ENCODE measurements around the gene KRTAP5-7.

Gene KRTAP5-7

DNA sequence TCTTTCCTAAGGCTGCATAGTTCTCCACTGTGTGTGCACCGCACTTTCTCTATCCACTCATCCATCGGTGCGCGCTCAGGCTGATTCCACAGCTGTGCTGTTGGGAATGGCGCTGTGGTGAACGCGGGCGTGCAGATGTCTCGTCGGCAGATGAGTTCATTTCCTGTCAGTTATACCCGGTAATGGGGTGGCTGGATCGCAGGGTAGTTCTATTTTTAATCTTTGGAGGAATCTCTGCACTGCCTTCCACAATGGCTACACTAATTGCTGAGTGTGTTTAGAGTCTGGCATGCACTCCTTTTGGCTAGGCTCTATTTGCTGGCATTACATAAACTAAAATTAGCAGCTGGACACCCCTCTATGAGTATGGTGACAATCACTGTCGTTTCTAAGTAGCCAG is 27.9 kb upstream of the KRTAP5-7 start:
- peaks cover 36% of the 10 kb centered on the region for H3K36me3 ChIP-seq (ENCODE audit: control insufficient read depth, insufficient read depth, low read length)
- DNase-seq (ENCODE audit: extremely low read depth, insufficient read length): no peak
- no peaks in the 10 kb centered on the region for H3K27me3 ChIP-seq (replicated peaks; ENCODE audit: control insufficient read depth, insufficient read depth, low read length)
- H3K4me3 ChIP-seq (replicated peaks; ENCODE audit: low read depth, low read length): no peak overlapping the region
- TF ChIP-seq, protein P1, sequence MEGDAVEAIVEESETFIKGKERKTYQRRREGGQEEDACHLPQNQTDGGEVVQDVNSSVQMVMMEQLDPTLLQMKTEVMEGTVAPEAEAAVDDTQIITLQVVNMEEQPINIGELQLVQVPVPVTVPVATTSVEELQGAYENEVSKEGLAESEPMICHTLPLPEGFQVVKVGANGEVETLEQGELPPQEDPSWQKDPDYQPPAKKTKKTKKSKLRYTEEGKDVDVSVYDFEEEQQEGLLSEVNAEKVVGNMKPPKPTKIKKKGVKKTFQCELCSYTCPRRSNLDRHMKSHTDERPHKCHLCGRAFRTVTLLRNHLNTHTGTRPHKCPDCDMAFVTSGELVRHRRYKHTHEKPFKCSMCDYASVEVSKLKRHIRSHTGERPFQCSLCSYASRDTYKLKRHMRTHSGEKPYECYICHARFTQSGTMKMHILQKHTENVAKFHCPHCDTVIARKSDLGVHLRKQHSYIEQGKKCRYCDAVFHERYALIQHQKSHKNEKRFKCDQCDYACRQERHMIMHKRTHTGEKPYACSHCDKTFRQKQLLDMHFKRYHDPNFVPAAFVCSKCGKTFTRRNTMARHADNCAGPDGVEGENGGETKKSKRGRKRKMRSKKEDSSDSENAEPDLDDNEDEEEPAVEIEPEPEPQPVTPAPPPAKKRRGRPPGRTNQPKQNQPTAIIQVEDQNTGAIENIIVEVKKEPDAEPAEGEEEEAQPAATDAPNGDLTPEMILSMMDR (IDR thresholded peaks at IDR 0.05; ENCODE audit: insufficient read depth, low read length, poor library complexity, severe bottlenecking): no peak

DNA sequence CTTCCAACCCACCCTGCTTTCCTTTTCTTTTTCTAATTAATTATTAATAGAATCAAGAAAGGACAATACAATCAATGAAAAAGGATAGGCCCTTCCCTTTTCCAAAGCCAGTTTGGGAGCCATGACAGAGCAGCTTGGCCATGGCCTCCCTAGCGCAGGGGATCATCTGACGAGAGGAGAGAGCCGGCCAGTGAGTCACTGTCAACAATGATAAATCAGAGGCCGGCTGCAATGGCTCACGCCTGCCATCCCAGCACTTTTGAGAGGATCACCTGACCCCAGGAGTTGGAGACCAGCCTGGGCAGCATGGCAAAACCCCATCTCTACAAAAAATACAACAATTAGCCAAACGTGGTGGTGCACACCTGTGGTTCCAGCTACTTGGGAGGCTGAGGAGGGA is 27.5 kb upstream of the KRTAP5-7 start:
- no peaks in the 10 kb centered on the region for H3K27me3 ChIP-seq (replicated peaks; ENCODE audit: control insufficient read depth, insufficient read depth, low read length)
- peaks cover 38% of the 10 kb centered on the region for H3K36me3 ChIP-seq (ENCODE audit: control insufficient read depth, insufficient read depth, low read length)
- H3K4me3 ChIP-seq (replicated peaks; ENCODE audit: low read depth, low read length): no peak overlapping the region
- no peak for DNase-seq (ENCODE audit: extremely low read depth, insufficient read length)
- TF ChIP-seq, protein P1 (IDR thresholded peaks at IDR 0.05; ENCODE audit: insufficient read depth, low read length, poor library complexity, severe bottlenecking): no peak

DNA sequence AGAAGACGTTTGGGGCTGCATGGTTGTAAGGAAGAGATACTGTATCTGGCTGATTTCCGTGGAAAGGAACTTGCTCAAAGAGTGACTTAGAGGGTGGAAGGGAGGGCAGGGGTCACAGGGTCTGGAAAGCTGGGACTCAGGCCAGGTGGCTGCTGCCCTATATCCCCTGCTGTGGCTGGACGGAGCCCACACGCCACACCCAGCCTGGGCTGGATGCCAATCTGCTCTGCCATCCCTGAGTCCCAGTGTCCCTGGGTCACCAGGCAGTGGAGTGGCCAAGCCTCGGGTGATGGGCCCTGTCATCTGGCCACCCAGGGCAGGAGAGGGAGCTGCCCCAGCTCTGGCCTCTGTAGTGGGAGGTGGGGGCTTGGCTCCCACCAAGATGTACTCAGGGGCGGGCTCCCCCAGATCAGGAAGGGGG is 26.5 kb upstream of the KRTAP5-7 start:
- H3K27me3 ChIP-seq (replicated peaks; ENCODE audit: control insufficient read depth, insufficient read depth, low read length): no peaks in the 10 kb centered on the region
- peaks cover 35% of the 10 kb centered on the region for H3K36me3 ChIP-seq (ENCODE audit: control insufficient read depth, insufficient read depth, low read length)
- no peak overlapping the region for H3K4me3 ChIP-seq (replicated peaks; ENCODE audit: low read depth, low read length)
- TF ChIP-seq, protein P1 (IDR thresholded peaks at IDR 0.05; ENCODE audit: insufficient read depth, low read length, poor library complexity, severe bottlenecking): no peak
- DNase-seq (ENCODE audit: extremely low read depth, insufficient read length): no peak

DNA sequence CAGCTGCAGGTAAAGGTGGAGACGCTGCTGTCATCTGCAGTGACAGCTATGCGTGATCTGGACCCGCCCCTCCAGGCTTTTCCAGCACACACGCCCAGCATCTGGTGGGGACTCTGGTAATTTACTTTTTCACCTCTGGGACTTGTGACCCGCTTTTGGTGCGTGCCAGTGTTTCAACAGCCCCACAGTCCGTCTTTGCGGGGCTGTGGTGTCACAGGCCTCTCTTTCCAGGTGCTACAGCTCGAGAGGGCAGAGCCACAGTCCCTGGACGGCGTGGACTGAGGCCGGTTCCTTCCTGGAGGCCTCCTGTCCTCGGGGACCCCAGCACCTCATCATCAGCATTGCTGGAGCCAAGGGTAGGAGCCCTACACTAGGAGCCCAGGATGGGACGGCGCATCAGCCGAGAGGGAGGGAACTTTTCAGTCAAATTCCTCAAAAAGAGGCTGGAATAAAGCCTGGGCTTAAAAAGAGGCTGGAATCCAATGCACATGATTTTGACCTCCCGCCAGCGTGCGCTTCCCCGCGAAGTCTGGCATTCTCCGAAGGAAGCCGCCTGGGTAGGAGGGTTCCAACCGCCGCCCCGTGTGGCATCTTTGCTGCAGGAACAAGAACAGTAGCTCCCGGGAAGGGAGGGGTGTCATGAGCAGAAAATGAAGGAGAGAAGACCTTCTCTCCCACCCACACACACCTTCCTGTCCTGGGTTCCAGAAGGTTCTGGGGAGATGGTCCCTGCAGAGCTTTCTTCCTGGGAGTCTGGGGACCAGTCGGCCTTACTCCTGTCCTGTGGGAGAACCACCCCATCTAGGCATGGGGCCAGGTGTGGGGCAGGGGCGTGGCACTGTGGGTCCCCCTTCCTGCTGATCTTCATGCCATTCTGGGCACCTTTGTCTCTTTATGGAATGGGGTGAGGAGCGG is 25.7 kb upstream of the KRTAP5-7 start:
- Histone ChIP-seq H3K27me3 (replicated peaks; ENCODE audit: control insufficient read depth, insufficient read depth, low read length) (no peaks in the 10 kb centered on the region), H3K36me3 (ENCODE audit: control insufficient read depth, insufficient read depth, low read length) (peaks cover 31% of the 10 kb centered on the region), H3K4me3 (replicated peaks; ENCODE audit: low read depth, low read length) (no peak overlapping the region)
- TF ChIP-seq, protein P1 (IDR thresholded peaks at IDR 0.05; ENCODE audit: insufficient read depth, low read length, poor library complexity, severe bottlenecking): no peak
- DNase-seq (ENCODE audit: extremely low read depth, insufficient read length): no peak

DNA sequence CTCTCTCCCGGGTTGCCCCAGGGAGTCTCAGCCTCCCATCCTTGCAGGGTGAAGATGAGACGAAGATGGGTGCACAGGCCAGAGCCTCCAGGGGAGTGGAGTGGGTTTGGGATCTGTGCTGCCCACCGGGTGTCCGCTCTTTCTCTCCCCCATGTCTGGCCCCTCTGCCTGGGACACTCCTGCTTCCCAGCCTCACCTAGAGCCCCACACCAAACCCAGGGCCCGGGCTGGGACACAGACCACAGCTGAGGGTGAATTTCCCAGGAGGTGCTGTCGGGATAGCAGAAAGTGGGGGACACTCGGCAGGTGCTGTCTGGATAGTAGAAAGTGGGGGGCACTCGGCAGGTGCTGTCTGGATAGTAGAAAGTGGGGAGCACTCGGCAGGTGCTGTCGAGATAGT is 25.0 kb upstream of the KRTAP5-7 start:
- TF ChIP-seq, protein P1 (IDR thresholded peaks at IDR 0.05; ENCODE audit: insufficient read depth, low read length, poor library complexity, severe bottlenecking): no peak
- Histone ChIP-seq H3K36me3 (ENCODE audit: control insufficient read depth, insufficient read depth, low read length) (peaks cover 26% of the 10 kb centered on the region), H3K4me3 (replicated peaks; ENCODE audit: low read depth, low read length) (no peak overlapping the region), H3K27me3 (replicated peaks; ENCODE audit: control insufficient read depth, insufficient read depth, low read length) (no peaks in the 10 kb centered on the region)
- DNase-seq (ENCODE audit: extremely low read depth, insufficient read length): no peak
